Measurements from ENCODE around the gene SLC25A13. TPM values are rescaled to one million over a fixed set of nuclear protein-coding genes. Genes with fewer than 3 reads are reported as not detected.

The SLC25A13 gene
- total RNA-seq, 2 experiments from 2014 or later = 12.6 to 14.5 TPM

- no peaks in the 10 kb centered on the region for H3K4me1 Mint-ChIP-seq
- no peak overlapping the region for H3K4me3 Mint-ChIP-seq
- no peak for DNase-seq
- no peak overlapping the region for H3K27ac Mint-ChIP-seq
- H3K36me3 Mint-ChIP-seq = peaks cover 25% of the 10 kb centered on the region
- H3K9me3 Mint-ChIP-seq = no peaks in the 10 kb centered on the region
- H3K27me3 Mint-ChIP-seq = no peaks in the 10 kb centered on the region
These were observed 71.0 kb downstream of the SLC25A13 start for GRCh38 chr7:96250776-96251361.

DNA sequence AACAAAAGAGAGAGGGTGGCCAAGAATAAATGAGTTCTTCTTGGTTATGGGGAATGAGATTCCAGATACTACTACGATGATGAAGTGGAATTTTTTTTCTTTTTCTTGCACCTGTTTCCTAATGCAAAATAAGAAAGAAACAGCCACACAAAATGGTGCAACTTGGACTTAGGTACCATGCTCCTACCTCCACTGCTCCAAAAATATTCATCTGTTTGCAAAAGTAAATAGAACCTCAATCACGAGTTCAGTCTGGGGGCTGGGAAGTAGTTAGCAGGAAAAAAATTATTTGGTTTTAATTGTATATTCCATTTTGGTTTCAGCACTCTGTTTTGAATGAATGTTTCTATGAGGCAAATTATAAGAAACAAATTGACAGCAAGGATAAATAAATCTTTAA lies 73.5 kb downstream of the SLC25A13 start:
- Mint-ChIP-seq H3K4me3 (no peak overlapping the region), H3K36me3 (peaks cover 23% of the 10 kb centered on the region), H3K27ac (no peak overlapping the region), H3K4me1 (no peaks in the 10 kb centered on the region), H3K27me3 (no peaks in the 10 kb centered on the region), H3K9me3 (no peaks in the 10 kb centered on the region)
- DNase-seq = no peak

GRCh38 chr7:96246919-96247318 lies 75.0 kb downstream of the SLC25A13 start:
- H3K36me3 Mint-ChIP-seq = peaks cover 19% of the 10 kb centered on the region

DNA sequence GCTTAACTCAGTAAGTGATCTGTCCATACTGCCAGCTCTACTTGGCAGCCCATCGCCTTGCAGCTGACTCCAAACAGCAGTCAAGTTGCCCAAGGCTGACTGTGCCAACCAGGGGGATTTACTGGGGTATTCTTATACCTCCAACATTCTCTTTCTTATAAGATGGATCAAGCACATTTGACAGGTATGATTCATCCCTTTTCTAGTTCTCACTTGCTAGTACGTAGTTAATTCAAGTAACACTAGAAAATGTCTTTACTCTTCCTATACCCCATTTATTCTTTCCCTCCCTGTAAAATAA lies 77.0 kb downstream of the SLC25A13 start:
- H3K36me3 Mint-ChIP-seq = peaks cover 10% of the 10 kb centered on the region
- peaks cover 3% of the 10 kb centered on the region for H3K4me1 Mint-ChIP-seq
- H3K27me3 Mint-ChIP-seq = no peaks in the 10 kb centered on the region
- H3K9me3 Mint-ChIP-seq = no peaks in the 10 kb centered on the region
- no peak overlapping the region for H3K27ac Mint-ChIP-seq
- no peak overlapping the region for H3K4me3 Mint-ChIP-seq
- DNase-seq = no peak

More at GRCh38 chr7:96246919-96247318, 75.0 kb downstream of the SLC25A13 start:
- no peak overlapping the region for H3K27ac Mint-ChIP-seq
- no peak overlapping the region for H3K4me3 Mint-ChIP-seq
- H3K9me3 Mint-ChIP-seq = no peaks in the 10 kb centered on the region
- peaks cover 3% of the 10 kb centered on the region for H3K4me1 Mint-ChIP-seq
- DNase-seq = no peak
- no peaks in the 10 kb centered on the region for H3K27me3 Mint-ChIP-seq

- Mint-ChIP-seq H3K27ac (no peak overlapping the region), H3K4me3 (no peak overlapping the region)
- no peak for DNase-seq
These were observed 77.5 kb downstream of the SLC25A13 start for GRCh38 chr7:96244244-96244991.

GRCh38 chr7:96243241-96243640 lies 78.7 kb downstream of the SLC25A13 start:
- no peaks in the 10 kb centered on the region for H3K9me3 Mint-ChIP-seq
- peaks cover 3% of the 10 kb centered on the region for H3K4me1 Mint-ChIP-seq
- DNase-seq = no peak
- peaks cover 8% of the 10 kb centered on the region for H3K36me3 Mint-ChIP-seq
- H3K27ac Mint-ChIP-seq = no peak overlapping the region
- no peak overlapping the region for H3K4me3 Mint-ChIP-seq
- H3K27me3 Mint-ChIP-seq = no peaks in the 10 kb centered on the region

More at GRCh38 chr7:96244244-96244991, 77.5 kb downstream of the SLC25A13 start:
- Mint-ChIP-seq H3K4me1 (peaks cover 3% of the 10 kb centered on the region), H3K36me3 (peaks cover 9% of the 10 kb centered on the region), H3K9me3 (no peaks in the 10 kb centered on the region), H3K27me3 (no peaks in the 10 kb centered on the region)

- Mint-ChIP-seq H3K27ac (no peak overlapping the region), H3K4me1 (peaks cover 3% of the 10 kb centered on the region)
These were observed 80.0 kb downstream of the SLC25A13 start for GRCh38 chr7:96241855-96242254.

GRCh38 chr7:96238976-96239766 lies 82.7 kb downstream of the SLC25A13 start:
- H3K4me1 Mint-ChIP-seq = peaks cover 9% of the 10 kb centered on the region
- H3K36me3 Mint-ChIP-seq = peaks cover 12% of the 10 kb centered on the region
- H3K27me3 Mint-ChIP-seq = no peaks in the 10 kb centered on the region
- no peak overlapping the region for H3K27ac Mint-ChIP-seq
- H3K4me3 Mint-ChIP-seq = no peak overlapping the region
- no peak for DNase-seq
- no peaks in the 10 kb centered on the region for H3K9me3 Mint-ChIP-seq

More at GRCh38 chr7:96241855-96242254, 80.0 kb downstream of the SLC25A13 start:
- Mint-ChIP-seq H3K4me3 (no peak overlapping the region), H3K9me3 (no peaks in the 10 kb centered on the region), H3K36me3 (peaks cover 10% of the 10 kb centered on the region), H3K27me3 (no peaks in the 10 kb centered on the region)
- no peak for DNase-seq

DNA sequence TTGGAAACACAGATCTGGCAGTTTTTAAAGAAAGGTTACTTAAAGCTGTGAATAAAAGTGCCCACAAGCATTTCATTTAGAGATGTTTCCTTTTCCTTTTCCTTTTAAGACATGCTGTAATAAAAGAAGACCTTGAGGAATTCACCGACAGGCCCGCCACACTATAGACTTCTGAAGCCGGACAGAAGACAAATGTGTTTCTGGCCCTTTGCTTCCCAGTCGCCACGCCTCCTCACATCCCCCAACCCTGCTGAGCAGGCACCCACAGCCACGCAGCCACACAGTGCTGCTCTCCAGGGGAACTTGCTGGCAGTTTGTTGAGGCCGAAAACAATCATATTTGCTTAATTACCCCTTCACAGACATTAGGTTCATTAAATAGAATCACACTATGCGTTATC lies 83.4 kb downstream of the SLC25A13 start:
- DNase-seq = no peak
- H3K4me1 Mint-ChIP-seq = peaks cover 9% of the 10 kb centered on the region
- H3K4me3 Mint-ChIP-seq = no peak overlapping the region
- no peaks in the 10 kb centered on the region for H3K27me3 Mint-ChIP-seq
- no peaks in the 10 kb centered on the region for H3K9me3 Mint-ChIP-seq
- no peak overlapping the region for H3K27ac Mint-ChIP-seq
- H3K36me3 Mint-ChIP-seq = peaks cover 13% of the 10 kb centered on the region

- no peak overlapping the region for H3K27ac Mint-ChIP-seq
- no peak overlapping the region for H3K4me3 Mint-ChIP-seq
- no peaks in the 10 kb centered on the region for H3K27me3 Mint-ChIP-seq
- H3K9me3 Mint-ChIP-seq = no peaks in the 10 kb centered on the region
- H3K36me3 Mint-ChIP-seq = peaks cover 18% of the 10 kb centered on the region
- peaks cover 6% of the 10 kb centered on the region for H3K4me1 Mint-ChIP-seq
- DNase-seq = no peak
These were observed 84.9 kb downstream of the SLC25A13 start for GRCh38 chr7:96237040-96237439.

DNA sequence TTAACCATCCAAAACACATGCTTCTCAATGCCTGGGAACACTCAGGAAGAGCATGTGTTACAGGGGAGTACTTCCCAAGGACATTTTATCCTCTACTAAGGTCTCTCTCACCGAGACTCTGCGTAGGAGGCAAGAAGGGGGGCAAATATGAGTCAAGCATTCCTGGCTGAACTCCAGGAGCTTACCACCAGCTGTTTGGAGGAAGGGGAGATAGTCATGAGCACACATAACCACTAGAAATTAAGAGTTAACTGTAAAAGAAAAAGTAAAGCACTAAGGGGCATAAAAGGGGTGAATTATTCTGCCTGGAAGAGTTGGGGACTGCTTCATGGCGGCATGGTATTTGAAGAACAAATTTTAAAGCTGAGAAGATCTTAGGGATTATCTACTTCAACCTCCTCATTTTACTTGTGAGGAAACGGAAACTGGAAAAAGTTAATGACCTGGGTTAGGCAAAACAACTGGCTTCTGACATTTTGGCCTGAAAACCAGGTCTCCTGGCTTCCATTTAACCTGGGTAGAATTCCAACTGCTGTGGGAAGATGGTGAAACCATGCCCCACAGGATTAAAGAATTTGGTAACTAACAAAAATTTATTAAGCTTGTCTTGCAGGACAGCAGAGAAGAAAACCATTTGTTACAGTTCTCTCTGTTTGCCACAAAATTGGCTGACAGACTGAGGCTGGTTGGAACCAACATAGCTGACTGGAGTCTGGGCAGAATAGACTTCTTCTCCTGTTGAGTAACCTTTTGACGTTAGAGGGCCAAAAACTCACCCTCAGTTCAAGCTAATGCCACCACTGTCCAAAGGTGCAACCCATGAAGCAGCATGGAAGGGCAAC lies 85.5 kb downstream of the SLC25A13 start:
- peak; percentile 9 for DNase-seq
- Mint-ChIP-seq H3K36me3 (peaks cover 24% of the 10 kb centered on the region), H3K9me3 (no peaks in the 10 kb centered on the region), H3K27me3 (no peaks in the 10 kb centered on the region), H3K27ac (no peak overlapping the region), H3K4me1 (peaks cover 6% of the 10 kb centered on the region), H3K4me3 (no peak overlapping the region)

- no peak for DNase-seq
- Mint-ChIP-seq H3K4me1 (peaks cover 6% of the 10 kb centered on the region), H3K4me3 (no peak overlapping the region), H3K27me3 (no peaks in the 10 kb centered on the region), H3K36me3 (peaks cover 32% of the 10 kb centered on the region), H3K9me3 (no peaks in the 10 kb centered on the region), H3K27ac (no peak overlapping the region)
These were observed 86.6 kb downstream of the SLC25A13 start for GRCh38 chr7:96235281-96235680.

DNA sequence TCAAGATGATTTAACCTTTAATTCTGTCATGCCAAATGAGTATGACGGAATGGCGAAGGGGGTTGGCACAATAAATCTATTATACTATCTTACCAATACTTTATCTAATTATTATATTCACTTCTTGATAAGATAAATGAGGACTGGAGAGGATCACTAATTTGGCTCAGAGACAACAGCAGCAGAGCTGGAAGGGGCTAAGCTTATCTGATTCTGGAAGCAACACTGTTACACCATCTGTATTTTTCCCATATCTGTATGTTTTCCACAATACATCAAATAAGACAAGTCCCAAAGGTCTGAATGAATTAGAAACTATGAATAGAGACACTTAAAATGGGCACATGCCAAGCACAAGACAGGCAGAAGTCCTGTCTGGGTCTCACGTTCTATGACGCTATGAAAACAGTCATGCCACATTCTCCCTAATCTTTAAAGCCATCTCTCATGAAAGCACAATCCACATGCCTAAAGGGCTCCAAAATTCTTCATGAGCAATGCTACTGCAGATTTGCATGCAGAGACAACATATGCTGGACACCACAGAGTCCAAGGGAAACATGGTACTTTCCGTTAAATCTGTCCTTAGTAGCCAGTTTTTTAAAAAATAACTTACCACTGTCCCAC lies 88.3 kb downstream of the SLC25A13 start:
- H3K4me1 Mint-ChIP-seq = peaks cover 6% of the 10 kb centered on the region
- no peak for DNase-seq
- H3K27ac Mint-ChIP-seq = no peak overlapping the region
- H3K9me3 Mint-ChIP-seq = peaks cover 2% of the 10 kb centered on the region
- no peaks in the 10 kb centered on the region for H3K27me3 Mint-ChIP-seq
- peaks cover 39% of the 10 kb centered on the region for H3K36me3 Mint-ChIP-seq
- no peak overlapping the region for H3K4me3 Mint-ChIP-seq

DNA sequence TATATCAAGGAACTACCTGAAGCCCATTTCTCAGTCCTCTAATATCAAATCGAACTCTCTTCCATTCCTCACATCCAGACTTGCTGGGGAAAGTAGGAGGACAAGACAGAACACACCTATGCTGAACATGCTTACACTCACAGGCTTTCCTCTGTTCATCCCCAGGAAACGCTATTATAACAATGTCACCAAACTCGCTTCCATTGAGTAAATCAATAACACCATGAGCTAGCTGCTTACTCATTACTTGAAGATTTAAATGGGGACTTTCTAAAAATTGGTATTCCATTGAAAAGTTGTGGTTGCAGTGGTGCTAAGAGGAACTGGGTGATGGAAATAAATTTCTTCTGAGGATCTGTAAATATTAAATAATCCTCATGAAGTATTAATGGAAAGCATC lies 88.8 kb downstream of the SLC25A13 start:
- Mint-ChIP-seq H3K4me3 (no peak overlapping the region), H3K36me3 (peaks cover 41% of the 10 kb centered on the region), H3K27me3 (no peaks in the 10 kb centered on the region), H3K9me3 (peaks cover 2% of the 10 kb centered on the region), H3K4me1 (peaks cover 6% of the 10 kb centered on the region), H3K27ac (no peak overlapping the region)
- DNase-seq = no peak
